H9 (cell line): Measurements from ENCODE around the gene METTL9. TPM values are rescaled to one million over a fixed set of nuclear protein-coding genes. Genes with fewer than 3 reads are reported as not detected.

Experiments used
- DNase-seq: peaks from one replicate; pipeline ENCODE4 v3.0.0-alpha.2; 2017
- H2AFZ ChIP-seq: one replicate; pipeline ENCODE4 v1.6.1; 2013; ENCODE audit warnings: mild to moderate bottlenecking, low read length, control low read depth, moderate library complexity
- H2AK5ac ChIP-seq: 2 replicates; pipeline ENCODE4 v1.6.1; 2013; ENCODE audit warnings: low read length, control low read depth, mixed read lengths; ENCODE audit not compliant: insufficient read length
- H2BK120ac ChIP-seq: one replicate; pipeline ENCODE4 v1.6.1; 2013; ENCODE audit warnings: low read depth, mild to moderate bottlenecking, low read length, control low read depth, inconsistent platforms; ENCODE audit not compliant: poor library complexity, severe bottlenecking
- H2BK12ac ChIP-seq: 2 replicates; pipeline ENCODE4 v1.6.1; 2013; ENCODE audit warnings: low read length, control low read depth, mixed read lengths, low read depth; ENCODE audit not compliant: insufficient read length
- H2BK15ac ChIP-seq: 2 replicates; pipeline ENCODE4 v1.6.1; 2013; ENCODE audit warnings: low read depth, low read length, control low read depth
- H2BK20ac ChIP-seq: one replicate; pipeline ENCODE4 v1.6.1; 2013; ENCODE audit warnings: low read depth, mild to moderate bottlenecking, low read length, control low read depth, inconsistent platforms; ENCODE audit not compliant: poor library complexity, severe bottlenecking
- H2BK5ac ChIP-seq: 2 replicates; pipeline ENCODE4 v1.6.1; 2013; ENCODE audit warnings: low read length, control low read depth, mixed read lengths; ENCODE audit not compliant: insufficient read length
- H3K14ac ChIP-seq: 2 replicates; pipeline ENCODE4 v1.6.1; 2013; ENCODE audit warnings: low read length, control low read depth; ENCODE audit not compliant: insufficient read depth
- H3K18ac ChIP-seq: 2 replicates; pipeline ENCODE4 v1.6.1; 2013; ENCODE audit warnings: low read depth, mild to moderate bottlenecking, mixed read lengths, low read length, control low read depth; ENCODE audit not compliant: insufficient read length
- H3K23ac ChIP-seq: 2 replicates; pipeline ENCODE4 v1.6.1; 2013; ENCODE audit warnings: low read length, control low read depth, mixed read lengths, low read depth; ENCODE audit not compliant: insufficient read length
- H3K23me2 ChIP-seq: 2 replicates; pipeline ENCODE4 v1.6.1; 2013; ENCODE audit warnings: low read depth, mild to moderate bottlenecking, mixed read lengths, low read length, control low read depth; ENCODE audit not compliant: insufficient read length, poor library complexity, severe bottlenecking
- H3K27ac ChIP-seq: 2 replicates; pipeline ENCODE4 v1.5.1; 2013; ENCODE audit warnings: low read length, control low read depth, mixed read lengths, low read depth; ENCODE audit not compliant: insufficient read length
- H3K27me3 ChIP-seq: 2 replicates; pipeline ENCODE4 v1.6.1; 2013; ENCODE audit warnings: low read length, control low read depth, inconsistent platforms; ENCODE audit not compliant: insufficient read depth
- H3K4ac ChIP-seq: 2 replicates; pipeline ENCODE4 v1.6.1; 2013; ENCODE audit warnings: low read depth, mild to moderate bottlenecking, control low read depth, inconsistent platforms, low read length, moderate library complexity
- H3K4me1 ChIP-seq: 2 replicates; pipeline ENCODE4 v1.6.1; 2013; ENCODE audit warnings: low read length, control low read depth, inconsistent platforms; ENCODE audit not compliant: insufficient read depth
- H3K4me2 ChIP-seq: 2 replicates; pipeline ENCODE4 v1.6.1; 2013; ENCODE audit warnings: low read length, control low read depth, mixed read lengths; ENCODE audit not compliant: insufficient read length, insufficient read depth
- H3K56ac ChIP-seq: 2 replicates; pipeline ENCODE4 v1.6.1; 2013; ENCODE audit warnings: low read depth, mild to moderate bottlenecking, mixed read lengths, low read length, control low read depth; ENCODE audit not compliant: insufficient read length
- H3K79me1 ChIP-seq: 2 replicates; pipeline ENCODE4 v1.6.1; 2013; ENCODE audit warnings: low read depth, mild to moderate bottlenecking, moderate library complexity, low read length, control low read depth, inconsistent platforms; ENCODE audit not compliant: insufficient read depth, poor library complexity, severe bottlenecking
- H3K79me2 ChIP-seq: 2 replicates; pipeline ENCODE4 v1.6.1; 2013; ENCODE audit warnings: low read length, control low read depth, inconsistent platforms; ENCODE audit not compliant: insufficient read depth
- H3K9ac ChIP-seq: 2 replicates; pipeline ENCODE4 v1.6.1; 2013; ENCODE audit warnings: low read length, control low read depth, mixed read lengths; ENCODE audit not compliant: insufficient read length; ENCODE audit errors: extremely low read depth
- H3K9me3 ChIP-seq: one replicate; pipeline ENCODE4 v1.6.1; 2013; ENCODE audit warnings: low read depth, low read length, inconsistent platforms; ENCODE audit not compliant: control insufficient read depth
- H3T11ph ChIP-seq: one replicate; pipeline ENCODE4 v1.6.1; 2013; ENCODE audit warnings: mild to moderate bottlenecking, low read length, control low read depth, inconsistent platforms
- H4K20me1 ChIP-seq: one replicate; pipeline ENCODE4 v1.6.1; 2013; ENCODE audit not compliant: control insufficient read depth, insufficient read length, insufficient read depth
- H4K5ac ChIP-seq: 2 replicates; pipeline ENCODE4 v1.6.1; 2013; ENCODE audit warnings: low read depth, mild to moderate bottlenecking, mixed read lengths, low read length, control low read depth; ENCODE audit not compliant: insufficient read length
- H4K8ac ChIP-seq: replicated peaks from 2 replicates; pipeline ENCODE4 v1.6.1; 2013; ENCODE audit warnings: low read length, control low read depth, mixed read lengths, low read depth; ENCODE audit not compliant: insufficient read length
- H4K91ac ChIP-seq: 2 replicates; pipeline ENCODE4 v1.6.1; 2013; ENCODE audit warnings: low read depth, mild to moderate bottlenecking, moderate library complexity, mixed read lengths, low read length, control low read depth; ENCODE audit not compliant: insufficient read length
- H3K27ac Mint-ChIP-seq, 3 experiments: 2 replicates in 2 of 3; 3 replicates in 1 of 3; pipeline ENCODE4 v1.8.0; 2020 to 2021; ENCODE audit warnings: mixed read lengths in 3 of 3, mild to moderate bottlenecking in 1 of 3, moderate library complexity in 1 of 3
- H3K27me3 Mint-ChIP-seq: 2 replicates; pipeline ENCODE4 v1.8.0; 2021; ENCODE audit warnings: low read depth, mild to moderate bottlenecking, moderate library complexity, mixed read lengths
- H3K36me3 Mint-ChIP-seq, 3 experiments: 2 replicates in 2 of 3; 3 replicates in 1 of 3; pipeline ENCODE4 v1.8.0; 2020 to 2021; ENCODE audit warnings: low read depth in 3 of 3, mixed read lengths in 3 of 3; ENCODE audit not compliant: insufficient read depth in 1 of 3
- H3K4me1 Mint-ChIP-seq, 2 experiments: 2 replicates each; pipeline ENCODE4 v1.8.0; 2020; ENCODE audit warnings: mixed read lengths in 2 of 2
- H3K4me3 Mint-ChIP-seq, 2 experiments: 2 replicates in 1 of 2; 3 replicates in 1 of 2; pipeline ENCODE4 v1.8.0; 2020 to 2021; ENCODE audit warnings: mild to moderate bottlenecking in 2 of 2, mixed read lengths in 2 of 2, moderate library complexity in 1 of 2
- H3K9me3 Mint-ChIP-seq, 2 experiments: 2 replicates in 1 of 2; 3 replicates in 1 of 2; pipeline ENCODE4 v1.8.0; 2020; ENCODE audit warnings: mild to moderate bottlenecking in 2 of 2, mixed read lengths in 2 of 2, moderate library complexity in 1 of 2
- WGBS: extraction: QIAGEN DNeasy Blood & Tissue Kit; methylation state at CpG from one replicate; pipeline ENCODE4 v1.1.7; 2013; ENCODE audit warnings: missing lambda C conversion rate, low lambda C conversion rate, mixed read lengths; ENCODE audit not compliant: insufficient read length; ENCODE audit errors: extremely low coverage; 5-methylcytosine and 5-hydroxymethylcytosine counted together
- total RNA-seq: library from RNA; stranded (reverse); gene quantifications from 2 replicates; pipeline ENCODE4 v1.2.1, GENCODE V29; 2021
- TF ChIP-seq, protein P1 (sequence below): fragments of 200-600 bp; sonication (generic); conservative IDR thresholded peaks from 3 replicates; pipeline ENCODE4 v1.8.0; 2021; ENCODE audit warnings: antibody characterized with exemption, mild to moderate bottlenecking

METTL9 gene
- total RNA-seq, 1 experiment from 2014 or later = 108 TPM

DNA sequence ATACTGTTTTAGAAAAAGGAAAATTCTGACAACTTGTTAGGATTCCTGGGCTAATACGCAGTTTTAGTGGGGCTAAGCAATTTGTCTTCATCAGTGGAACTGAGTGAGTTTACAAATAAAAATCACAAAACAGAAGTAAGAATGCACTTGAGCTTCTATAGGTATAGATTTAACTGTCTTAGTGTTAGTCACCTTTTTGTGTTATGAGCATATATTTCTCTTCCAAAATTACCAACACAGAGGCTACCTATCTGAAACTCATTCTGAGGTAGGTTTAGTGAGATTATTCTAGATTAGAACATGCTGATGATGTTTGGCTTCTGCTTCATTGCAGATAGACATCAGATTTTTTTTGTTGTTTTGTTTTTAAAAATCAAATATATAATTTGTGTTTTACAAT, 23.2 kb downstream of the METTL9 start:
- H2BK5ac ChIP-seq = no peak overlapping the region
- no peak overlapping the region for H4K5ac ChIP-seq
- no peak overlapping the region for H2BK20ac ChIP-seq
- H3K14ac ChIP-seq = no peak overlapping the region
- H3K27me3 Mint-ChIP-seq = no peaks in the 10 kb centered on the region
- H3K4me3 Mint-ChIP-seq = no peak overlapping the region
- H2BK12ac ChIP-seq = no peak overlapping the region
- WGBS = no CpG with 5 or more reads among the region's 1 CpG
- H2BK120ac ChIP-seq = no peak overlapping the region
- H3K23me2 ChIP-seq = no peaks in the 10 kb centered on the region
- H3K9me3 Mint-ChIP-seq = peaks cover 3 to 4% of the 10 kb centered on the region in 2 experiments; a peak in 3 of 5 replicates
- no peaks in the 10 kb centered on the region for H3K79me2 ChIP-seq
- no peaks in the 10 kb centered on the region for H4K20me1 ChIP-seq
- H3K4ac ChIP-seq = no peak overlapping the region
- H3T11ph ChIP-seq = no peak overlapping the region
- H4K8ac ChIP-seq = no peak overlapping the region
- no peak overlapping the region for H3K4me2 ChIP-seq
- no peaks in the 10 kb centered on the region for H3K4me1 Mint-ChIP-seq
- H3K27ac Mint-ChIP-seq = no peak overlapping the region
- TF ChIP-seq, protein P1, sequence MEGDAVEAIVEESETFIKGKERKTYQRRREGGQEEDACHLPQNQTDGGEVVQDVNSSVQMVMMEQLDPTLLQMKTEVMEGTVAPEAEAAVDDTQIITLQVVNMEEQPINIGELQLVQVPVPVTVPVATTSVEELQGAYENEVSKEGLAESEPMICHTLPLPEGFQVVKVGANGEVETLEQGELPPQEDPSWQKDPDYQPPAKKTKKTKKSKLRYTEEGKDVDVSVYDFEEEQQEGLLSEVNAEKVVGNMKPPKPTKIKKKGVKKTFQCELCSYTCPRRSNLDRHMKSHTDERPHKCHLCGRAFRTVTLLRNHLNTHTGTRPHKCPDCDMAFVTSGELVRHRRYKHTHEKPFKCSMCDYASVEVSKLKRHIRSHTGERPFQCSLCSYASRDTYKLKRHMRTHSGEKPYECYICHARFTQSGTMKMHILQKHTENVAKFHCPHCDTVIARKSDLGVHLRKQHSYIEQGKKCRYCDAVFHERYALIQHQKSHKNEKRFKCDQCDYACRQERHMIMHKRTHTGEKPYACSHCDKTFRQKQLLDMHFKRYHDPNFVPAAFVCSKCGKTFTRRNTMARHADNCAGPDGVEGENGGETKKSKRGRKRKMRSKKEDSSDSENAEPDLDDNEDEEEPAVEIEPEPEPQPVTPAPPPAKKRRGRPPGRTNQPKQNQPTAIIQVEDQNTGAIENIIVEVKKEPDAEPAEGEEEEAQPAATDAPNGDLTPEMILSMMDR = no peak
- no peak overlapping the region for H4K91ac ChIP-seq
- H3K23ac ChIP-seq = no peak overlapping the region
- no peak overlapping the region for H2AFZ ChIP-seq
- H3K9ac ChIP-seq = no peak overlapping the region
- no peaks in the 10 kb centered on the region for H3K9me3 ChIP-seq
- no peaks in the 10 kb centered on the region for H3K27me3 ChIP-seq
- H3K18ac ChIP-seq = no peak overlapping the region
- no peak overlapping the region for H2AK5ac ChIP-seq
- H3K27ac ChIP-seq = no peak overlapping the region
- peaks cover 35 to 74% (median 56%) of the 10 kb centered on the region in 3 experiments for H3K36me3 Mint-ChIP-seq
- H2BK15ac ChIP-seq = no peak overlapping the region
- H3K4me1 ChIP-seq = no peaks in the 10 kb centered on the region
- peaks cover 3% of the 10 kb centered on the region for H3K79me1 ChIP-seq
- no peak for DNase-seq
- no peak overlapping the region for H3K56ac ChIP-seq
